GM18508 (cell line): ENCODE data around the gene ITIH5.

Experiments
- ATAC-seq: cut with Tn5 transposase; IDR thresholded peaks from one replicate; pipeline ENCODE4 v1.9.1; 2021; ENCODE audit warnings: moderate number of reproducible peaks; ENCODE audit not compliant: insufficient read depth, unreplicated experiment

The ITIH5 gene

DNA sequence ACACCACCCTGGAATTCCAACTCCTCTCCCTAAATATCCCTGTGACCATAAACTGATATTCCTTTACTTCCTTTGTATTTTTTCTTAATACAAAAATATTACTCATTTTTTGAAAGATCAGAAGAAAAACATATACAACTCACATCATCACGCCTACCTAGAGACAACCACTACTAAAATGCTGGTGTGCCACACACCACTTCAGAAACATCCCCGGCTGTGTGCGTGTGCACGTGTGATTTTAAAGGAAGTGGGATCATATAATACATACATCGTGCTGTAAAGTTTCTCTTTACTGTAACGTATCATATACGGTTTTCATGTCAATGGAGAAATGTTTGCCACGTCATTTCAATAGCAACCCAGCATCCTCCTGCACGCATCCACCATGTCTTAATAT, 76.5 kb downstream of the ITIH5 start:
- no peak for ATAC-seq

DNA sequence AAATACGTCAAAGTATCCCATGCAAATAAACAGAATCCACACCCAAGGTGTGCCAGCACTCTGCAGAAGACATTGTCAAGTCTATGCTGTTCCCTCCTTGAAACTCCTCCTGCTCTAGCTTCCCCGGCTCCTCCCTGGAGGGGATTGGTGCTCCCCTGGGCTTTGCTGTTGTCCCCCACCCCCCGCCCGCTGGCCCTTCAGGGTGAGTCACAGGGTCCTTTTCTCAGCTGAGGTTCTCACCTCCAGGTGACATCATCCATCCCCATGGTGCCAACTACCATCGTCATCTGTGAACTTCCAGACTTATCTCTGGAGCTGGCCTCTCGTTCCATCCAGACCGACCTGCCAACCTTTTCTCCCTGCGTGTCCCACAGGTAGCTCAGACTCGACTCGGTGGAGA, 77.0 kb downstream of the ITIH5 start:
- ATAC-seq: no peak

DNA sequence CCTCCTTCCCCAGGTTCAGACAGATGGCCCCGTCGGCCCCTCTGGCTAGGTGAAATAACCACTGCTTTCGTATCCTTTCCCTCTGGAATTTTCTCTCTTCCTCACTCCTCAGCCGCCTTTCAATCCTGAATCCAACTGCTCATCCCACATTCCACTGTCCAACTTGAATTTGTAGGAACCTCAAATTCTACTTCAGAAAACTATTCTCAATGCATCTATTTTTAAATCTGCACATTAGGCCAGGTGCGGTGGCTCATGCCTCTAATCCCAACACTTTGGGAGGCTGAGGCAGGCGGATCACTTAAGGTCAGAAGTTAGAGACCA, 78.9 kb downstream of the ITIH5 start:
- no peak for ATAC-seq

DNA sequence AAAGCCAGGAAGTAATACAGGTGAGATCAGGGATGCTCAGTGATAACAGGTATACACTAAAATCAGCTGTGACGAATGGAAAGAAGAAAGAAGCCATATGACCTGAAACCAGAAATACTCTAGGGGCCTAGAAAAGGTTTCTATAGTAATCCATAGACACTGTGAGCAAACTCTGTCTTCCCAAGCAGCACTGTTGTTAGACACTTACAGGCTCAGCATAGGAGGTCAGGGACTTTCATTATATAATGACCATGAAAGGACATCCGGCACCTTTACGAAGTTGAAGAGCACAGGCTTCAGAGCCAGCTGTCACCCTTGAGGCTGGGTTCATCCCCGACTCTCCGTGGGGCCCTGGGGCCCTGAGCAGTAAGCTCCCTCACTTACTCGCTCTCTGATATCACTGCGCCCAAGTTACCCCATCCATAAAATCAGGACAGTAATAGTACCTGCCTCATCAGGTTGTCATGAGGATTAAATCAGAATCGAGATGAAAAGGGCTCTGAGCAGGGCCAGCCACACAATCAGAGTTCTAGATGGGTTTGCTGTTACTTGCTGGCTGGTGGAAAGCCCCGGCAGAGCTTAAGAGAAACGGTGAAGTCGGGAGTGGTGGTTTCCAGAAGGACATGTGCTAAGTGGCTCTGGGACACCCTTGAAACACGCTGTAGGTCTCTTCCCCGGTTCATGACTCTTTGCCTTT, 79.5 kb downstream of the ITIH5 start:
- no peak for ATAC-seq

DNA sequence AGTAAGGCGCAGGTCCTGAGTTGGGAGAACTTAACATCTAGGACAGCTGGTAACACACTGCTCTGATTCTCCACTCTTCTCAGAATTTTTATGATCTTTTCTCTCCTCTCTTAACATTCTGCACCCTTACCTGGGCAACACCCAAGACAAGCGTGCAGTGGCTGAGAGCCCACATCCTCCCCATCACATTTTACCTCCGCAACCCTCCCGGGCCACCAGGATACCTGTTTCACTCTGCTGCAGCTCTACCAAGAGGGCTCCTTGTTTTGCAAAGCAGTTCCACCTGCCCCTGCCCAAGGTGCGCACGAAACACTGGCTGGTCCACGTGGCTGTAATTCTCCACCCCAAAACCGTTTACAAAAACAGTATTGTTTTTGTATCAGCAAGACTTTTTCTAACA, 81.5 kb downstream of the ITIH5 start:
- no peak for ATAC-seq

DNA sequence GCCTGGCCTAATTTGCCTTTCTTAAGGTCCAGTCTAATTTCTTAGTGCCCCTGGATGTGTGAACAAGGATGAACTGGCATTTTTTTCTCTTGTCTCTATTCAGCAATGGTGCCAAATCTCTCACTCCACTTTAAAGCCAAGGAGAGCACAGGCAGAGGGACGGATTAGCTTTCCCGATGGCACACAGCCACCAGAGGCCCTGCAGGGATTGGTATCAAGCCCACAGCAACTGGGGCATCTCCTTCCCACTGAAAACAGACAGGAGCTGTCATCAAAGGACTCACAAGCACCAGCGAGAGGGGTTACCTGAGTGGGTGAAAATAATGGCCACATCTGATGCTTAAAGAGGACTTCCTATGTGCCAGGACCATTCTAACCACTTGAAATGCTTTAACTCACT, 83.1 kb downstream of the ITIH5 start:
- ATAC-seq: no peak

DNA sequence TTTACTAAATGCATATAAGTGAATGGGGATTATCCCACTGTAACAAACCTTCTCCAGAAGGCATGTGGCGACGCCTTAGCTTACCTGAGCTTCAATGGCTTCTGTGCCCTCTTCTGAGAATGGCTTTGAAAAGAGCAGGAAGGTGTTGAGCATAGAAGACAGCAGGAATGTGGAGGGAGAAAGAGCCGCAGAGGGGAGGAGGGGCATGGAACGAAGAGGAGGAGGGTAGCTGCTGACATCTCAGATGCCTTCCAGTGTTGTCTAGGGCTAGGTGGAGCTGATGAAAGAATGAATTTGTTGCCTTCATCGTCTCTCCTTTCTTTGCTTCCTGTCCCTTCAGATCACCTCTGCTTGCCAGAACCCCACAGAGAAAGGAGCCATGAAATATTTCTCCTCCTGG, 86.2 kb downstream of the ITIH5 start:
- ATAC-seq: no peak

DNA sequence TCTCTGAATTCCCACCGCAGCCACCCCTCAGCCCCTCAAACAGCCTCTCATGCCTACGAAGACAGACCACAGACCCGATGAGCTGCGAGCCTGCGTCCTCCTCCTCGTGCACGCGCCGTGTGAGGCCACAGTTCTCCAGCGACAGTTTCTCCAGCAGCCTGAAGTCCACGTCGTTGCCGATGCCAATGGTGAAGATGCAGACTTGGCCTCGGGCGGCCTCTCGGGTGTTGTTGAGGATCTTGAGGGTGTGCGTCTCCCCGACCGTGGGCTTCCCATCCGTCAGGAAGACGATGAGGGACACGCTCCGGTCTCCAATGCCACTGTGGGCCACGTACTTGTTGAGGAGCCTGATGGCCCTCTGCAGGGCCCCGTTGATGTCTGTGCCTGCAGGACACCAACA, 87.1 kb downstream of the ITIH5 start:
- no peak for ATAC-seq

DNA sequence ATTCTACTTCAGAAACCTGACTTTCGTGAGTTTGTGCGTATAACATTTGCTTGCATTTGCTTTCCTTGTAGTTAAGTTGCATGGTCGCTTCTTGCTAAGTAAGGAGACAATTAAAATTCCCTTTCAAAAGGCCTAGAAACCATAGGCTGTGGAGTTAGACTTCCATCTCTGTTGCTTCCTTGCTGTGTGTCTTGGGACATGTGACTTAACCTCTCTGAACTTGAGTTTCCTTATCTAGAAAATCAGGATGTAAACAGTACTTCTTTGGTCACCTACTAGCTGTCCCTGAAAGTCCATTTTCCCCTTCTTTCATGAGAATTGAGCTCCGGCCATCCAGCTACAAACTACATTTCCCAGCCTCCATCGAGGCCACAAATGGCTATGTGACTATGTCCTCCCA, 89.2 kb downstream of the ITIH5 start:
- no peak for ATAC-seq

DNA sequence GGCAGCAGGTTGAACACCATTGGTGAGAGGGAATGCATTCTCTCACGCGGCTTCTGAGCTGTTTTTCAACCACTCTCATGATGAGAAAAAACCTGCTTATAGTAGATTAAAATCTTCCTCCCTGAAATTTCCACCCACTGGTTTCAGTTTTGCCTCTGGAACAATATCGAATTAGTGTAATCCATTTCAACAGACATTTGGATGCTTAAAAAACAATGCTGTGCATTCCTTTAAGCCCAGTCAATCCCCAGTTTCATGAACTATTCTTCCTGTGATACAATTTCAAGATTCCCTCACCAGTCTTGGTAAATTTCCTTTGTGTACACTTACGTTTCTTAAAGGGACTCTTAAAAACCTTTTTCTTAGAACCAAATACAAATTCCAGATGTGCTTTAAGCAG, 89.6 kb downstream of the ITIH5 start:
- ATAC-seq: no peak

DNA sequence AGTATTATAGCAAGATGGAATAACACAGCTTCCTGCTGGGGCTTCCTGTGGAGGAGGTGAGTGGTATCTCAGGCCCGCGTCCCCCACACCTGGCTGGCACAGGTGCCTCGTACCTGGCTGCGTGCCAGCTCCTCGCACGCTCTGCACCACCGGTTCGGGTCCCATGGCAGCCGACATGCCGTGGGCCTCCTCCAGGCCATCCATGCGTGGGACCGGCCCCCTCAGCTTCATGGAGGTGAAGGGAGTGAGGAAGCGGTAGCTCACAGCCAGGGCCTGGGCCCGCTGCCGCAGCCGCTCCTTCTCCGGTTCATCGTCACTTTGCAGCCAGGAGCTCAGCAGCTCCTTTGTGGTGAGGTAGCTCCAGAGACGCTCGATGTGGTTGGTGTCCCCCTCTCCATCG, 90.4 kb downstream of the ITIH5 start:
- ATAC-seq: no peak

DNA sequence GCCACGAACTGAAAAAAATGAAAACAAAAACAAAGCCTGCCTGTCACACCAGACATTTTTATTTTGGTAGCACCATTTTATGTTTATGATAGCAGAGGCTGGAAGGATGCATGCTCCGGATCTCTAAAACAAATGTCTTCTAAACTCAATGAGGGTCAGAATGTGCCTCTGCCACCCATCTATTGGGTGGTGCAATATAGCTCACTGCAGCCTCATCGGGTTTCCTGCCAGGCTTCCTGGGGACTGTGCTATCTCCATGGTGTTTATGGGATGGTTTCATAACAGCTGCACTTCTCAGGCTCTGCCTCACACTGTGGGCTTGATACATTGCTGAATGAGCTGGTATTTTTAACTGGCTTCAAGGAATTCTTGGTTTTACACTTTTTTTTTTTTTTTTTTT, 94.4 kb downstream of the ITIH5 start:
- no peak for ATAC-seq

DNA sequence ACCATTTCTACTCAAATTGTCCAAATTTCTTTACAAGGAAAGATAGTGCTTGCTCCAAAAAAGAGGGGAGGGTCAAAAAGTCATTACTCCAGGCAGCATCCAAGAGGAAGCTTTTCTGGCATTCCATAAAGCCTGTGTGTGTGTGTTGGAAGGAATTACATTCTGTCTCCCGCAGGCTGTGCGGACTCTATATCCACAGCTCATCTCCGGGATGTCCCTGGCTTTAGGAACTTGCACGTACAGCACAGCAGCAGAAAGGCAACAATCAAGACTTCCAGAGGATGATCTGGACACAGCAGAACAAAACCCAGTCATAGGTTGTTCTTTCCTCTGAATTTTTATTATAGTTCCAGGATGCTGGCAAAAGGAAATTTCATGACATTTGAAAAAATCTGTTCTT, 94.8 kb downstream of the ITIH5 start:
- no peak for ATAC-seq

DNA sequence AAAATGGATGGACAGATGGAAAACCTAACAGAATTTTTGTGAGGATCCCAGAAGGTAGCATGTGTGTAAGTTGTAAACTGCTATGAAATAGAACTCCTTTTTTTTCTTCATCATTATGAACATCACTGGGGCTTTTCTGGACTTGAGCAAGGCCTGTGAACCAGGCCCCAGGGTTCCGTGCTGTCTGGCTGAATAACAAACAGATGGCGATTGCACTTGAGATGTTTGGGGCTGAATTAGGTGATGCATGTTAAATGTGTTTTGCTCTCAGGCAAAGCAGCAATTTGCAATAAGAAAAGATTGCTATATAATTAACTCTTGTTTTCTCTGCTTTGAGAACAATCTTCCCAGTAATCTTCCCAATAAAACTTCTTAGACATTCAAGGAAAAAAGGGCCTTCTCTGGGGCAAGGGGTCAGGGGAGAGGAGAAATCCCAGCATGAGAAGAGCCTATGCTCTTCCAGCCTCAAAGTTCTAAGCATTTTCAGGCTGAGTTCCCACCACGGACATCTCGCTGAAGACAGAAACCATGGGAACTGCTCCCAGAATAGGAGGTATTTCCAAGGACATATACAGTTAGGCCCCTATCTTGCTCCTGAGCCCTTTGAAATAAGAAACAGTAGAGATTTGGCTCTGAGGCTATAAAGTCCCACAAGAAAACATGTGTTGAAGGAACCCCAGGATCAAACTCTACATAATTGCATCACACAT, 98.7 kb downstream of the ITIH5 start:
- no peak for ATAC-seq

DNA sequence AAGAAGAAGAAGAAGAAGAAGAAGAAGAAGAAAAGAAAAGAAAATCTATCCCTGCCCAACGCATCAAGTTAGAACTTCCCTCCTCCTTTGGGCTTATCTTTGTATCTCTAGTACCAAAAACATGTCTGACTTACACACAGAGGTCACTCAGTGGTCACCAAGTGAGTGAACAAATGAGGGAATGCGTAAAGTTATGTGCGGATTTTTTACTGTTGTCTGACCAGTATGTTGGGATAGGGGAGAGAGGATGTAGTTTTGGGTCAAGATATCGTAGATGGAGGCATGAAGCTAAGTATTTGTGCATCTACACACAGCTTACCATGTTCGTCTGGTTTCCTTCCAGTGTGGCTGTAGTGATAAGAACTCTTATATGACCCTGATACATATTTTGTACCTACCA, 99.9 kb downstream of the ITIH5 start:
- no peak for ATAC-seq

DNA sequence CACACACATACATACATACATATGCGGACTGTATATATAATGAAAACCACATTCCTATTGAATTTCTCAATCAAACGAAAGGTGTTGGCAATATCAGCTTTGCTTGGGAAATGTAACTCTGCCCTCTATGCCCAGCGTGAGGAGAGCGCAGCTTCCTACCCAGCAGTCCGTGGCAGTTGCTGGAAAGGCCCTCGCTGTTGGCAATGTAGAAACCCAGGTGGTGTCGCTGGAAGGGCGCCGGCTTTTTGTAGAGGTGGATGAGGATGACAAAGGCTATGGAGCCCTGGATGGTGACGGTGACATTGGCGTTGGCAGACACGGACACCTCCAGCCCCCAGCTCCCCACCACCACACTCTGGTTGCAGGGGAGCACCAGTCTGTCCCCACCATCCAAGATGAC, 100.9 kb downstream of the ITIH5 start:
- no peak for ATAC-seq

DNA sequence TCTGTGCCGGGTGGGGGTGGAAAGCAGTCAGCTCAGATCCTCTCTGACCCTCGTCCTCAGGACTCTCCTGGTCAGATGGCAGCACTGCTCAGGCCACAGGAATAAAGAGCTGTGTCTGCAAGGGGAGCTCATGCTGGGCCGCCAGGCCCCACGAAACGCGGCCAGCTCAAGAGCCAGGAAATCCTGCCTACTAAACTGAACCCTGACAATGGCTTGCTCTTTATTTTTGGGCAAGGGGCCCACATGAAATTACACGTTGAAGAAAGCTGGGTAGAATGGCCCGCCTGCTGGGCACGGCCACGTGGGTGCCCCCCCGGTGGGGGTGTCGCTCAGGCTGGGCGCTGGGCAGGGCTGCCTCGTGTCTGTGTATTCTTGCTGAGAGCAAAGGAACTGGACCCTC, 103.0 kb downstream of the ITIH5 start:
- no peak for ATAC-seq

DNA sequence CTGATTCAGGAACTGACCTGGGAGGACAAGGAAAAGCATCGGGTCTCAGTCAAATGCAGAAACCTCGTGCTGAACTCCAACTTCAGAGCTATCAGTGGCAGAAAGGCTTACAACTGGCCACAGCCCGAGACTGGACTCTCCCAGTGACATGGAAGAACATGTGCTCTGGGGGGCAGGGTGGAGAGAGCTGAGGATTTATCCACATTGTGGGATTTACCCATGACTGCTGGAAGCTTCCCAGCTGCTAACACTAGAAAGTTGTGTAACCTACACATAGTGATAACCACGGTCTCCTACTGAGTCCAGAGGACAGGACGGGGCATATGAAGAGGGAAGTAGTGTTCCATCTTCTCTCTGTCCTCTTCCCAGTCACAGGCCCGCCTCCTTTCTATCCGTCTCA, 103.4 kb downstream of the ITIH5 start:
- ATAC-seq: no peak

DNA sequence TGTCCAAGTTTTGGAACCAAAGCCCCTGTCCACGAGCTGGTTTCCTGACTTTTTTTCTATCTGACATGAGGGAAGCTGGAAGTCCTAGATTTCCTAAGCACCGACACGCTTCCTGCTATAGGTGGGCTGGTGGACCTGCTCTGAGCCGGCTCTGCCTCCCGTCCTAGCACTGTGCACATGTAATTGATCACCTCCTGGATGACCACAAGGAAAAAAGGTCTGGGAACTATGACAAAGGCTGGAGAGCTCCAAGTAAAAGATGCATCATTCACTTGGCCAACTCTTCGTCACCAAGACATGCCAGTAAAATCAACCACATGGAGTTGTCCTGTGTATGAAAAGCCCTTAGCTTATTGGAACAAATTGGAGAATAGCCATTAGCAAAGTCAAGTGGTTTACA, 104.8 kb downstream of the ITIH5 start:
- no peak for ATAC-seq

DNA sequence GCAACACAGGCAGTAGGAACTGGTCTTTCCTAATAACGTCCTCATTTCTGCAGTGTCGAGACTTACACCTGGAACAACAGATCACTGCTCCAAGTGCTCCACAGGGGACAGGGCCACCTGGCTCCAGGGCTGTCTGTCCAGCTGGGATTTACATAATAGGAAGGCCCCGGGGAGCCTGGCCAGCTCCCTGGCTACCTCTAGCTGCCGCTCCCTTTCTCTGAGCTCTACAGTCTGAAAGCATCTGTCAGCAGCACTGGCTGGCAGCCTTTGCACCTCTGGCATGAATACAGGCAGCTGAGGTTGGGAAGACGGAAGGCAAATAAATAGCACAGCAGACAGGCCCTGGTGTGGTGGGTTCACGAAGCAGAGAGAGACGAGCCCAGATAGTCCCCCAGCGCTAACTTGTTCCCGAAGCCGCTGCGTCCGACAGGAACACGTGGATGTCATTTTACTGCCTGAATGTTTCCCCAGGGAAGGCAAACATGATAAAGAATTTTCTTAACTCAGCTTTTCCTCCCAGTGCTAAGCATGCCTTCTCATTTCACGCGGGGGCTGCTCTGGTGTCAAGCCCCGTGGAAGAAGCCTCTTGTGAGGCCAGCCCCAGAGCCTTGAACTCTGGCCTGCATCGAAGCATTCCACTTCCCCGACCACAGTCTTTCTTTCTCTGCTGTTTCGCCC, 105.4 kb downstream of the ITIH5 start:
- no peak for ATAC-seq

DNA sequence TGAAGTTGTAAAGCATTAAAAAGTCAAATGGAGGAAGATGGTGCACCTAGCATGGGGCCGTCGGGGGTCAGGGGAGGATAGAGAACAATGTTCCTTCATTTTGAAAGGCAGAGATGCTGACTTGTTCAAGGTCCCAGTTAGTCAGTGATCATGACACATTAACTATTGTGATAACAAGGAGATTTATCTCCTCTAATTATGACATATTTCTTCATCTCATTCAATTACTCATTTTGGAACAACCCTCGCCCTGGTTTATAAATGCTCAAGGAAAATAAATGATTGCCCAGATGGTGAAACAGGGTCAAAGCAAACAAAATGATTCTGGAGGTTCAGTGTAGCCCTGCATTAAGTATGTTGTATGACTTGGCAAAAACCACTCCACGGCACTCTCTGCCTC, 106.2 kb downstream of the ITIH5 start:
- no peak for ATAC-seq

DNA sequence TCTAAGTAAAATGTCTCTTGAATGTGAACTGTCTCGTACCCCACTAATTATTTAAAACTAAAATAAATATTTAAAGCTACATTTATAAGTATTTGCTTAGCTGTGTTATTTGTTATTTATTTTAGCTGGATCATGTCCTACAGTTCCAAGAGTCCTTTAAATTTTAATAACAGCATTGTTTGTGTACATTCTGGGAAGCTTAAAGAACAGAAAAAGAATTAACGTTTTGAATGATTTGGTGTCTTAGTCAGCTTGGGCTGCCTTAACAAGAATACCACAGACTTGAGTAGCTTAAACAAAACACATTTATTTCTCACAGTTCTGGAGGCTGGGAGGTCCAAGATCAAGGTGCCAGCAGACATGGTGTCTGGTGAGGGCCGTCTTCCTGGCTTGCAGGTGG, 107.4 kb downstream of the ITIH5 start:
- ATAC-seq: no peak
